Sigmoid colon (tissue), 3 donors: ENCODE results near the gene RANBP17.

Experiments
- POLR2A ChIP-seq, 2 donors: fragments of 450-650 bp; IDR thresholded peaks; one replicate each; pipeline ENCODE4 v1.6.1; 2016; ENCODE audit warnings: antibody characterized with exemption in 2 of 2, mild to moderate bottlenecking in 2 of 2, moderate library complexity in 2 of 2
- TF ChIP-seq, protein P1 (sequence below), 4 experiments: fragments of 450-650 bp in 3 of 4; fragments of 200-600 bp in 1 of 4; IDR thresholded peaks; one replicate each; pipeline ENCODE4 v1.5.1; 2016 to 2019; ENCODE audit warnings: antibody characterized with exemption in 4 of 4, mild to moderate bottlenecking in 3 of 4, moderate library complexity in 2 of 4

DNA sequence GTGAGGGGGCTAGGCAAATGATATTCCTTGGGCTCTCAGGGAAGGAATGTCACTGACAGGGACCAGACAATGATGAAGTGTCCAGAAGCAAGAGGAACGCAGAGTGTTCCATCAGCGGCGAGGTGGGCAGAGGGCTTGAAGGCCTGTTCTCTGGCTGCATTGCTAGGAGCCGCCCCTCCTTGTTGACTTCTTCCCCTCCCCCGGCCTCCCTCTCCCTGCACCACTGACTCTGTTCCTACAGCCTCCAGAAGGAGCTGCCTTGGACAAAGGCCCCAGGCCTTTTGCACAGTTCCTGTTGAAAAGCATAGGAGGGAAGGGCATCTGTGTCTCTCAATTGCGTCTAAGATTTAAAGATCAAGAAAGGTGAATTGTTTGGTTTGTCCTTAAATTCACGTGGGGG is 459.6 kb downstream of the RANBP17 start:
- TF ChIP-seq, protein P1, sequence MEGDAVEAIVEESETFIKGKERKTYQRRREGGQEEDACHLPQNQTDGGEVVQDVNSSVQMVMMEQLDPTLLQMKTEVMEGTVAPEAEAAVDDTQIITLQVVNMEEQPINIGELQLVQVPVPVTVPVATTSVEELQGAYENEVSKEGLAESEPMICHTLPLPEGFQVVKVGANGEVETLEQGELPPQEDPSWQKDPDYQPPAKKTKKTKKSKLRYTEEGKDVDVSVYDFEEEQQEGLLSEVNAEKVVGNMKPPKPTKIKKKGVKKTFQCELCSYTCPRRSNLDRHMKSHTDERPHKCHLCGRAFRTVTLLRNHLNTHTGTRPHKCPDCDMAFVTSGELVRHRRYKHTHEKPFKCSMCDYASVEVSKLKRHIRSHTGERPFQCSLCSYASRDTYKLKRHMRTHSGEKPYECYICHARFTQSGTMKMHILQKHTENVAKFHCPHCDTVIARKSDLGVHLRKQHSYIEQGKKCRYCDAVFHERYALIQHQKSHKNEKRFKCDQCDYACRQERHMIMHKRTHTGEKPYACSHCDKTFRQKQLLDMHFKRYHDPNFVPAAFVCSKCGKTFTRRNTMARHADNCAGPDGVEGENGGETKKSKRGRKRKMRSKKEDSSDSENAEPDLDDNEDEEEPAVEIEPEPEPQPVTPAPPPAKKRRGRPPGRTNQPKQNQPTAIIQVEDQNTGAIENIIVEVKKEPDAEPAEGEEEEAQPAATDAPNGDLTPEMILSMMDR (IDR thresholded peaks at IDR 0.05): no peak
- TF ChIP-seq POLR2A (IDR thresholded peaks at IDR 0.05): no peak
